HG02610 (cell line): Measurements from ENCODE around the gene TMEM119.

Experiments used
- ATAC-seq: cut with Tn5 transposase; IDR thresholded peaks from one replicate; pipeline ENCODE4 v1.9.1; 2021; ENCODE audit warnings: mild to moderate bottlenecking, moderate library complexity; ENCODE audit not compliant: unreplicated experiment

TMEM119 gene

DNA sequence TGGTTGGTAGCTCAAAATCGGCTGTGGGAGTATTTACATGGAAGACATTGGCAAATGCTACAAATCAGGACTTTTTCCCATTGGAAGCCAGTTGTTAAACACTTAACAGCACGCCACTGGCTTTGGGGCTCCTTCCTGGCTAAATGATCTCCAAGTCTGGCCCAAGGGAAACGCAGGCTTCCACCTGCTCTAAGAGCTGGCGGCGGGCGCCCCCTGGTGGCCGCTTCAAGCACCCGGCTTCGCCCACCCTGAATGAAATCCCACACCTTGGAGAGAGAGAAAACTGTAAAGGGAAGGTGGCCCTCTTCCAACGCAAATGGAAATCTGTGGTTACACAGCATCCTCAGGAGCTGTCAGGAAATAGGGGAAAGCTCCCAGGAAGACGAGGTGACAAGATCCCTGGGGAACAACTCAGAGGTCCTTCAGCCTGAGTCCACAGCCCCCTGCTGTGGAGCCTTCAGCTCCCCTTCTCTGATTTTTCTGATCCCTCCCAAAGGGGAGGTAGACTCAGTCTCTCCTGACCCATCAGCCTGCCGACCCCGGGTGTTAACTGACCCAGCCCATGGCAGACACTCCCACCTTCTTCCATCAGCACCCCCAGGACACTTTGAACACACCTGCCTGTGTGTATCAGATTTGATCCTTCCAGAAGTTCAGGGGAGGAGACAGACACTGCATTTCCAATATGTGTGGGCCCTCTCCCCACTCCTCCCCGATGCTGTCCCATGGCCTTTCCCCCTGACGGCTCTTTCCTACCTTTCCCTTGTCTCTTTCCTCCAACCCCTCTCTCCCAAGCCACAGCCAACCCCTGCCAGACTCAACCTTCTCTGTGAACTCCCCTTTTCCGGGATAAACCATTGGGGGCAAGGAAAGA, 20.4 kb upstream of the TMEM119 start:
- ATAC-seq, result no peak

DNA sequence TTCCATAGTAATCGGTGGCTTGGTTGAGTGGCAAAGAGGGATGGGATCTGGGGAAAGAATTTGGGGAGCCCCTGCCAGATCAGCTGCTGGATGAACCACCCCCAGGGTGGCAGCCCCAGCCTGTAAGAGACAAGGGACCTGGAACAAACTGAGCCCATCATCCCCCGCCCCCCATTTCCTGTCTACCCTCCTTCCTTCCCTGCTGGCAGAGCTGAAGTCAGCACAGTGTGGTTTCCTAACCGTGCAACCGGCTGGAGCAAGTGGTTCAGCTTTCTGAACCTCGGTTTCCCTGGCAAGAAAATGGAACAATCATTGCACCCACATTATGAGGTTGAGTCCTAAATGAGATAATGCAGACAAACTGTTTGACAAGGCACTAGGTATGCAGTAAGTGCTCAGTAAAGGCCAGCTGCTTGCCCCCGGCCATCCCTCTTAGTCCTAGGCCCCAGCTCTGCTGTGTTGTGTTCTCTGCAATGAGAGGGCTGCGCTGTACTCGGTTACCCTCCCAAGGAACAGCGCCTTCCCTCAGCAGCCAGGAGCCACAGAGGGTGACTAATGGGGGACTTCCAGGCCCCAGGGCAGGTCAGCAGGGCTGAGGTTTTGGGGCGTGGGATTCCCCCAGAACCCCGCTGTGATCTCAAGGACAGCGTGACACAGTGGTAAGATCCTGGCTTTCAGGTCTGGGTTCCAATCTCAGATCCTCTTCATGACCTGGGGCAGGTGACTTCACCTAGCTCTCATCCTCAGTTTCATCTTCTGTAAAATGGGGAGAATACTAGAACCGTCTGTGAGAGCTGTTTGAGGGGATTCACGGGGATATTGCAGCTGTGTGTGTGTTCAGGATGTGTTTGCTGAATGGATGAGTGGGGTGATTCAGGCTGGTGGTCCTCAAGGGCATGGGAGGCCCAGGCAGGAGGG, 19.3 kb upstream of the TMEM119 start:
- ATAC-seq, result peak; percentile 82

DNA sequence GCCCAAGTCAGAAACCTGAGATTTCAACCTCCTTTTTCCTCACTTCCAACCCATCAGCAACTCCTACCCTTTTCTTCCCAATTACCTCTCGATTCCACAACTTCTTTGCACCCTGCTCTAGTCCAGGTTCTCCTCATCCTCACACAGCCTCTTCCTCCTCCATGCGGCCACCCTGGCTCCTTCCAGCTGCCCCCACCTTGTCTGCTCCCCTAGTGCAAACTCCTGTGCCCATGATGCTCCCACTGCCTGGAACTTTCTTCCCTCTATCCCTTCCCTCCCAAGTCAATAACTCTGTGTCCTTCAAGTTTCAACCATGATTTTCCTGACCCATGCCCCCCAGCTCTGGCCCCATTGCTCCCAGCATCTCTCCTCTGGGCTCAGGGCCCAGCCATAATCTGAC, 18.5 kb upstream of the TMEM119 start:
- no peak for ATAC-seq

DNA sequence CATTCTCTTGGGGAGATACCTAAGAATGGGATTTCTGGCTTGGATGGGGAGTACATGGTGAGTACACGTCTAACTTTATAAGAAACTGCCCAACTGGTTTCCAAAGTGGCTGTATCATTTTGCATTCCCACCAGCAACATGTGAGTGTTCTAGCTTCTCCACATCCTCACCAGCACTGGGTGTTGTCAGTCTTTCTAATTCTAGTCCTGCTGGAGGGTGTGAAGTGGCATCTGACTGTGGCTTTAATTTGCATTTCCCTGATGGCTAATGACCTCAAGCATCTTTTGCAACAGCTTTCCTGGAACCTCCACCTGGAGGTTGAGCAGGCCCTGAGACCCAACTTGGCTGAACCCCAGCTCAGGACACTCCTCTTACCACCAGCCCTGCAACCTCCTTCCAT, 18.0 kb upstream of the TMEM119 start:
- no peak for ATAC-seq

DNA sequence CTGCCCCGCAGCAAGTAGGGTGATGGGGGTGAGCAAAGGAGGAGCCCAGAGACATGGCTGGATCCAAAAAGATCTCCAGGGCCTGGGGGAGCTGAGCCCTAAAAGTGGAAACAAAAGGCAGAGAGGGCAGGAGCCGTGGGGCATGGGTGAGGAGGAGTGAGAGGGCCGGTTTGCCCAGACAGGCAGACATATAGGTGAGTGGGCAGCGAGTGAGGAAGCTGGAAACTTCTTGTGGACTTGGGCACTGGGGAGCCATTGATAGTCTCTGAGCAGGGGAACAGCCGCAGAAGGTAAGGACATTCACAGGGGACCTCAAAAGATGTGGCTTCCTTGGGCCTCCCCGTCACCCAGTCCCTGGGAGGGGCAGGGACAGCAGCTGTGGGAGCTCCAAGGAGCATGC, 16.8 kb upstream of the TMEM119 start:
- ATAC-seq, result no peak

DNA sequence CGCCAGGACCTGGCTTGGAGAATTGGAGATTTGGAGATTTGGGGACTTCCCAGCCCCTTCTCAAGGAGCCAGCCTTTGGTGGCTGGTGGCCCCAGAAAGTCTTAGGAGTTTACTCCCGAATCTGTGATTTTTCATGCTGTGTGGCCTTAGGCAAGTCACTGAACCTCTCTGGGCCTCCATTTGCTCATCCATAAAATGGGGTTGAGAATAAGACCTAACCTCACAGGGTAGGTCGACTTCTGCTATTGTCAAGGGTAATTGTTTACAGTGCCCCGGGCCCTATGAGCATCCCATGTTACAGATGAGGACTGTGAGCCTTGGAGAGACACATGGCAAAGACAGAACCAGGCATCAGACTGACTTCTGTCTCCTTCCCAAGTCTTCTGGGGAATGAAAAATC, 16.2 kb upstream of the TMEM119 start:
- no peak for ATAC-seq

DNA sequence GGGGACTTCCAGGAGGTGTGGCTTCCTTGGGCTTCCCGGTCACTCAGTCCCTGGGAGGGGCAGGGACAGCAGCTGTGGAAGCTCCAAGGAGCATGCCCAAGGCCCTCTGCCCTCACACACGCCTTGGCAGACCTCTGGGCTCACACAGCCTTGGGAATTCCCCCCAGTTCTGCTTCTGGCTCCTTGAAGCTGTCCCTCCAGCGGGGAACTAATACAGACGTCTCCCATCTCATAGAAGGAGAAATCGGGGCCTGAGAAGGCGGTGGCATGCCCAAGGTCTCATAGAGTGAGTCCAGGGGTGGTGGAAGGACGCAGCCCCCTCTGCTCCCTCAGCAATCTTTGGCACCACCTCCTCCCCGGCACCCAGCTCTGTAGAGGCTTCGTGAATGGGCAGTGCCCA, 15.7 kb upstream of the TMEM119 start:
- ATAC-seq, result no peak

DNA sequence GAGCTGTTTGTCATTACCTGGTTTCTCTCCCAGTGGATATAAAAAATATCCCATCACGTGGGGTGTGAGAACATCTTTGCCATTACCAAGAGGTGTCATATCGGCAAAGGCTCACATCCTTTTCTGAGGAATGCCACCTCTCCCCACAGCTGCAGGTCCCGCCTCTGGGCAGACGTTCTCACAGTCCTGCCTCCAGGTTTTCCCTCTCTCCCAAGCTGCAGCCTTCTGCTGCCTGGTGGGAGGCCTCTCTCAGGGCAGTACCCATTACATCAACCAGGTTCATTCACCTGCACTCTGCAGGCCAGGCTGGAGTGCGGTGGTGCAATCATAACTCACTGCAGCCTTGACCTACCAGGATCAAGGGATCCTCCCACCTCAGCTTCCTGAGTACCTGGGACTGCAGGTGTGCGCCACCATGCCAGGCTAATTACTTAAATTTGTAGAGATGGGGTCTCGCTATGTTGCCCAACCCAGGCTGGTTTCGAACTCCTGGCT, 15.0 kb upstream of the TMEM119 start:
- ATAC-seq, result no peak

DNA sequence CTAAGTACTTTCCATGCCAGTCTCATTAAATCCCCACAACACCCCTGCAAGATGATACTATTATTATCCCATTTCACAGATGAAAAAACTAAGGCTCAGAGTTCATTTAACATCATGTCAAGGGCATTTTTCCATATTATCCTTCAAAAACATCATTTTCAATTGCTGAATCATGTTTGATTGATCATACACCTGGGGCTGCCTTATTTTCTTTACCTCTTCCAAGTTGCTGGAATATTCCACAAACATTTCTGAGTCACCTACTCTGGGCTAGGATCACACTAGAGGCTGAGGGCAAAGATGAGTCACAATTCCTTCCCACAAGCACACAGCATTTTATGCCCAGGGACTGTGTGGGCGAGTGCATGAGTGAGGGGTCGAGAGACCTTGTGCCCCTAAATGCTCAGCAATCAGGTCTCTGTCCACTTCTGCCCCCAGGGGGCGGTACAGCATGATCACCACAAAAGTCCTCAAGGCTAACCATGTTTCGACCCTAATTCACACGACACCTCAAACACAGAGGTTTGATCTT, 14.1 kb upstream of the TMEM119 start:
- ATAC-seq, result no peak

DNA sequence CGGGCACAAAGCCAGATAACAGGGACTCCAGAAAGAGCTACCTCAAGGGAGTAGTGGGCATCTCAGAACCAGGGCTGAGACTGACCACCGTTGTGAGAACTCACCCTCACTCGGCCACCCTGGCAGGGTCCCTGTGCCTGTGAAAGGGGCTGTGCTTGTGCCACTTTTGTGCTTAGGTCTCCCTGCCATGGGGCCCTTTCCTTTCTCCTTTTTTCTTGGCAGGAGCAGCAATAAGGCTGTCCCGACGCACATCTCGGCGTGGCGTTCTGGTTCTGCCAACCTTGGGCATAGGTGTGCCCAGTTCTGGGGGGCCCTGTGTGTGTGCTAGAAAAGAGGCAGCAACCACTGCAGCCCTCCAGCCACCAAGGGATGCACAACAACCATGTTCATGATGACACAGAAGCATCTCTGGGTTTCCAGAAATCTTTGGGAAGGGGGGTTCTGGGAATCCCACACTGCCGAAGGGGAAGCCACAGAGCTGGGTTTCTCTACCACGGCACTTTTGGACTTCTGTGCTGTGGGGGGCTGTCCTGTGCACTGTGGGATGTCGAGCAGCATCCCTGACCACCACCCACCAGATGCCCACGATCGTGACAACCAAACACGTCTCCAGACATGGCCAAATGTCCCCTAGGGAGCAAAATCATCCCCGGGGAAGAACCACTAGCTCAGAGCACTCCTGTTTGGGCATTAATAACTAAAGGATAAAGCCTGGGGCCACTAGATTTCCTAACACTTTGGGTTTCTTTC, 13.1 kb upstream of the TMEM119 start:
- no peak for ATAC-seq

DNA sequence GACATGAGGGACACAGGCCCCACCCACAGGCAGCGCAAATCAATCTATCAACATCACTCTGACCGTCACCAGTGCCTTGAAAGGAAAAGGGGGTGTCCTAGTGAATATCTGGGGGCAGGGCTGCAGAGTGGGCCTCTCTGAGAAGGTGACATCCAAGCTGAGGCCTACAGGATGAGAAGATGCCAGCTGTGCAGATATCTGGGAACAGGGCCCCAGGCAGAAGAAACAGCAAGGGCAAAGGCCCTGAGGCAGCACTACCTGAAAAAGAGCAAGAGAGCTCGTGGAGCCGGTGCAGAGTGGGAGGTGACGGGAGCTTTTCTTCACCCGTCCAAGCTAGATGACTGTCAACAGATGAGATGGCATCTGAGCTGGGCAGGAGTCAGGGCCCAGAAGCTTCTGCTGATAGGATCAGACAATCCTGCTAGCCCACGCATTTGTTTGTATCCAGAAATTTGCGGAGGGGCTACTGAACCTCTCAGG, 12.5 kb upstream of the TMEM119 start:
- no peak for ATAC-seq

DNA sequence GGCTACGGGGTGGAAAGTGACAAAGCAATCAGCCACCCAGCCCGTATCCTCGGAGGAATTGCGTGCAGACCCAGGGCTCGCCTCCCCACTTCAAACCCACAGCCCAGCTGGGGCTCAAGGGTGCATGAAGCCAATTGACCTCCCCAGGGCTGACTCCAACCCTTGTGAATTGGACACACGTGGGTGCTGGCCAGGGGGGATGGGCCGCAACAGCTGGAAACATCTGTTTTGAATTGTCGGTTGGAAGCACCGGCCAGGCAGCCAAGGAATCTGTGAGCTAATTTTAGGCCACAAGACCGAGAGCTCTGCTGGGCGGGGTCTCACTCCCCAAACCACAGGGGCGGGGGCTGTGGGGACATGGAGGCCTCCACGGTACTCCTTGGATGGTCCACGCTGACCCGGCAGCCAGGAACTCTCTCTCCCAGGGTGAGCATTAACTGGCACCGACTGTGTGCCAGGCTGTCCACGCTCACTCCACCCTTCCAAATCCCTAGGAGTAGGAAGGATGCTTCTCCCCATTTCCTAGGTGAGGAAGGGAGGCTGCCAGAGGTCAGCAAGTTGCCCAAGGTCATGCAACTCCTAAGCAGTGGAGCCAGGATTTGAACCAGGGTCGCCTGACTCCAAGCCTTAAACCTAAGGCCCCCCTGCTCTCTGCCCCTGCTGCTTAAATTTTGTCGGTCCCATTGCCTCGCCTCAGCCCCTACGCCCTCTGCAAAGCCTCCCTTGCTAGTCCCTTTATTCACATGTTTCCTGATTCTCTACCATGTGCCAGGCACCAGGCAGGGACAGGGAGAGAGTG, 11.9 kb upstream of the TMEM119 start:
- peak; percentile 63 for ATAC-seq

DNA sequence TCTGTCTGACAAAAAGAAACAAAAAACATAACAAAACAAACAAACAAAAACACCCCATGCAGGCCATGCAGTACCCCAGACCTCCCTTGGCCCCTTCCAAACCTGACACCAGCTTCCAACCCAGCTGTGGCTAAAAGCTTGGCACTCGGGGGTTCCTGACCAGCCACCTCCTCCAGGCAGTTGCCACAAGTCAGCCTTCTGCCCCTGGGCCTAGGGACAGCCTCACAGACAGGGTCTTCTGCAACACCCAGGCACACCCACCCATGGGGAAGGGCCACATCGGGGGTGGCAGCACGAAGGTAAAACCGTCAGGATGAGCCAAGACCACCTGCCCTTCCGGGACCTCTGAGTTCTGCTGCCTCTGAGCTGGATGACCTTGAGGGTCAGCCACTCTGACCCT, 10.7 kb upstream of the TMEM119 start:
- ATAC-seq, result no peak

DNA sequence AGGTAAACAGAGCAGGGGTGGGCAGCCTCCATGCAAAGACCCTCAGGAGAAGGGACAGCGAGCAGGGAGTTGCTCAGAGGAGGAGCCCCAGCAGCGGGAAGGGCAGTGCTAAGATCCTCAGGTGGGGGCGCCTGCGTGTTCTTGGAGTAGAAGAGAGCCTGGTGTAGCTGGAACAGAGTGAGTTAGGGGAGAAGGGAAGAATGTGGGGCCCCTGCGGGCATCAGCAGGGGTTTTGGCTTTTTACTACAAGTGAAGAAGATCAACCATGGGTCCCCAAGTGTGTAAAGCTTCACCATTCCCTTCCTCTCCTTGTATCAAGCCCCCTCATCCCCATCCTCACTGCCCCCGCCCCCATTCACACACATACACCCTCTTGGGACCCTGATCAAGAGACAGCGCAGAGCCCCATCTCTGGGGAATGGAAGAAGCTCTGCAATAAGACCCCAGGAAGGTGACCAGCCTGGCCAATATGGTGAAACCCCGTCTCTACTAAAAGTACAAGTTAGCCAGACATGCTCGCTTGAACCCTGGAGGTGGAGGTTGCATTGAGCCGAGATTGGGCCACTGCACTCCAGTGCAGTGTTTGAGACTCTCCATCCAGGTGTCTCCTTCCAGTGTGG, 10.2 kb upstream of the TMEM119 start:
- ATAC-seq, result no peak

DNA sequence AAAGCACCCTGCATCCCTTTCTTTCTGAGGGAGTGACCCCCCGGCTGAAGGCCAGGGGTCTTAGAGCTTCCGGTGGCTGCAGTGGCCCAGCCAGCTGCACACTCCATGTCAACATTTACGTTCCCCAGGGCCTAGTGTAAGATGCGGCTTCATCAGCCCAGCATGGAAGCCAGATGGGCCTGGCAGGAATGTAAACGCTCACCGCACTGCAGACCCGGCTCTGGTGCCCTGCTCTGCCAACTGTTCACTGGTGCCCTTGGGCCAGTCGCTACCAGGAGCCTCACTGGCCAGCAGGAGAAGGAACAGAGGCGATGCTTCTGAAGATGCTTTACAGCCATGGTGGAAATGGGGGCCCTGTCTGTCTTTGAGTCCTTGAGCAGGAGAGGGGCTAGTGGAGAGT, 8.6 kb upstream of the TMEM119 start:
- no peak for ATAC-seq

DNA sequence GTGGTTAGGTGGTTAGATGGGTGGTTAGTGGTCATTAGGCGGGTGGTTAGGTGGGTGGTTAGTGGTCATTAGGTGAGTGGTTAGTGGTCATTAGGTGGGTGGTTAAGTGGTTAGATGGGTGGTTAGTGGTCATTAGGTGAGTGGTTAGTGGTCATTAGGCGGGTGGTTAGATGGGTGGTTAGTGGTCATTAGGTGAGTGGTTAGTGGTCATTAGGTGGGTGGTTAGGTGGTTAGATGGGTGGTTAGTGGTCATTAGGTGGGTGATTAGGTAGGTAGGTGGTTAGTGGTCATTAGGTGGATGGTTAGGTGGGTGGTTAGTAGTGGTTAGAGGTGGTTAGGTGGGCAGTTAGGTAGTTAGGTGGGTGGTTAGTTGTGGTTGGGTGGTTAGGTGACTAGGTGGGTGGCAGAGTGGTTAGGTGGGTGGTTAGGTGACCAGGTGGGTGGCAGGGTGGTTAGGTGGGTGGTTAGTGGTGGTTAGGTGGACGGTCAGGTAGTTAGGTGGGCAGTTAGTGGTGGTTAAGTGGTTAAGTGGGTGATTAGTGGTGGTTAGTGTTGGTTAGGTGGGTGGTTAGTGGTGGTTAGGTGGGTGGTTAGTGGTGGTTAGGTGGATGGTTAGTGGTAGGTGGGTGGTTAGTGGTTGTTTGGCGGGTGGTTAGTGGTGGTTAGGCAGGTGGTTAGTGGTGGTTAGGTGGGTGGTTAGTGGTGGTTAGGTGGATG, 8.0 kb upstream of the TMEM119 start:
- no peak for ATAC-seq

DNA sequence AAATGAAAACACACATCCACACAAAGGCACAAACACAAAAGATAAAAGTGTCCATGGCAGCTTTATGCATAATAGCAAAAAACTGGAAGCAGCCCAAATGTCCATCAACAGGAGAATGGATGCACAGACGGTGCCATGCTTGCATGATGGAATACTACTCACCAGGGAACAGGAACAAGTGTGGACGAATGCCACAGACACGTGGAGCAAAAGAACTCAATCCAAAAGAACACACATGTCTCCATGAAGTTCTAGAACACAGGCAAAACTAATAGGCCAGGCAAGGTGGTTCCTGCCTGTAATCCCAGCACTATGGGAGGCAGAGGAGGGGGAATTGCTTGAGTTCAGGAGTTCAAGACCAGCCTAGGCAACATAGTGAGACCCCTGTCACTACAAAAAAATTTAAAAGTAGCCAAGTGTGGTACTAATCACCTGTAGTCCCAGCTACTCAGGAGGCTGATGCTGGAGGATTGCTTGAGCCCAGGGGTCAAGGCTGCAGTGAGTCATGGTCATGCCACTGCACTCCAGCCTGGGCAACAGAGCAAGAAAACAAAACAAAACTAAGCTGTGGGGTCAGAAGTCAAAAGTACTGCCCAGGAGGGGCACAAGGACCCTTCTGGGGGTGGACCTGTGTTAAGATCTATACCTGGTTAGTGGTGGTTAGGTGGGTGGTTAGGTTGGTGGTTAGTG, 7.3 kb upstream of the TMEM119 start:
- no peak for ATAC-seq
